OCI-LY1 (cell line): ENCODE measurements around the gene IQGAP2.

ENCODE experiments used
- H2AFZ ChIP-seq: fragments of 200-600 bp; sonication (generic), shearing (Covaris generic); 2 replicates; pipeline ENCODE4 v1.6.0; 2014; ENCODE audit warnings: antibody characterized with exemption, mild to moderate bottlenecking, low read length
- H3F3A ChIP-seq: fragments of 200-600 bp; sonication (generic), shearing (Covaris generic); 2 replicates; pipeline ENCODE4 v1.6.0; 2014; ENCODE audit warnings: mild to moderate bottlenecking, antibody characterized with exemption, low read length, moderate library complexity; ENCODE audit not compliant: insufficient read depth
- H3K27ac ChIP-seq: fragments of 200-600 bp; sonication (generic); 2 replicates; pipeline ENCODE4 v1.5.1; 2014; ENCODE audit warnings: low read length, mixed run types, mild to moderate bottlenecking, low read depth; ENCODE audit not compliant: poor library complexity, severe bottlenecking
- H3K27me3 ChIP-seq: fragments of 200-600 bp; sonication (generic); 2 replicates; pipeline ENCODE4 v1.6.0; 2014; ENCODE audit warnings: antibody characterized with exemption, mild to moderate bottlenecking, low read length, moderate library complexity; ENCODE audit not compliant: insufficient read depth
- H3K36me3 ChIP-seq: fragments of 200-600 bp; sonication (generic); 2 replicates; pipeline ENCODE4 v1.6.1; 2014; ENCODE audit warnings: mild to moderate bottlenecking, antibody characterized with exemption, low read length, moderate library complexity, mixed read lengths; ENCODE audit not compliant: insufficient read depth
- H3K4me1 ChIP-seq: fragments of 200-600 bp; sonication (generic); 2 replicates; pipeline ENCODE4 v1.5.1; 2014; ENCODE audit warnings: mild to moderate bottlenecking, low read length, moderate library complexity; ENCODE audit not compliant: insufficient read depth, severe bottlenecking
- H3K4me2 ChIP-seq: fragments of 200-600 bp; sonication (generic), shearing (Covaris generic); 2 replicates; pipeline ENCODE4 v1.6.1; 2014; ENCODE audit warnings: low read length
- H3K4me3 ChIP-seq: fragments of 200-600 bp; sonication (generic); 2 replicates; pipeline ENCODE4 v1.5.1; 2014; ENCODE audit warnings: low read length, low read depth, mild to moderate bottlenecking, mixed read lengths; ENCODE audit not compliant: poor library complexity, severe bottlenecking
- H3K79me2 ChIP-seq: fragments of 200-600 bp; shearing (Covaris generic); 2 replicates; pipeline ENCODE4 v1.6.1; 2016; ENCODE audit warnings: mixed run types, low read length, mixed read lengths; ENCODE audit not compliant: insufficient read depth
- H3K9ac ChIP-seq: fragments of 200-600 bp; sonication (generic), shearing (Covaris generic); 2 replicates; pipeline ENCODE4 v1.6.1; 2014; ENCODE audit warnings: mild to moderate bottlenecking, low read length, mixed read lengths
- H3K9me2 ChIP-seq: fragments of 200-600 bp; sonication (generic), shearing (Covaris generic); 2 replicates; pipeline ENCODE4 v1.6.1; 2014; ENCODE audit warnings: low read depth, mild to moderate bottlenecking, low read length, mixed read lengths
- H3K9me3 ChIP-seq: fragments of 200-600 bp; shearing (Covaris generic); 2 replicates; pipeline ENCODE4 v1.6.1; 2014; ENCODE audit warnings: low read length, mixed read lengths
- H4K20me1 ChIP-seq: fragments of 200-600 bp; sonication (generic), shearing (Covaris generic); 2 replicates; pipeline ENCODE4 v1.6.0; 2016; ENCODE audit warnings: mild to moderate bottlenecking, low read length; ENCODE audit not compliant: insufficient read depth
- EZH2 ChIP-seq: fragments of 200-600 bp; sonication (generic), shearing (Covaris generic); IDR thresholded peaks from 2 replicates; pipeline ENCODE4 v1.8.0; 2017; ENCODE audit warnings: borderline replicate concordance, mixed run types, mild to moderate bottlenecking, antibody characterized with exemption, low read length, moderate library complexity, mixed read lengths
- TF ChIP-seq, protein P1 (sequence below): fragments of 200-600 bp; sonication (generic), shearing (Covaris generic); IDR thresholded peaks from 2 replicates; pipeline ENCODE4 v1.5.1; 2017; ENCODE audit warnings: mild to moderate bottlenecking, antibody characterized with exemption, low read length, moderate library complexity, mixed read lengths

Gene IQGAP2

DNA sequence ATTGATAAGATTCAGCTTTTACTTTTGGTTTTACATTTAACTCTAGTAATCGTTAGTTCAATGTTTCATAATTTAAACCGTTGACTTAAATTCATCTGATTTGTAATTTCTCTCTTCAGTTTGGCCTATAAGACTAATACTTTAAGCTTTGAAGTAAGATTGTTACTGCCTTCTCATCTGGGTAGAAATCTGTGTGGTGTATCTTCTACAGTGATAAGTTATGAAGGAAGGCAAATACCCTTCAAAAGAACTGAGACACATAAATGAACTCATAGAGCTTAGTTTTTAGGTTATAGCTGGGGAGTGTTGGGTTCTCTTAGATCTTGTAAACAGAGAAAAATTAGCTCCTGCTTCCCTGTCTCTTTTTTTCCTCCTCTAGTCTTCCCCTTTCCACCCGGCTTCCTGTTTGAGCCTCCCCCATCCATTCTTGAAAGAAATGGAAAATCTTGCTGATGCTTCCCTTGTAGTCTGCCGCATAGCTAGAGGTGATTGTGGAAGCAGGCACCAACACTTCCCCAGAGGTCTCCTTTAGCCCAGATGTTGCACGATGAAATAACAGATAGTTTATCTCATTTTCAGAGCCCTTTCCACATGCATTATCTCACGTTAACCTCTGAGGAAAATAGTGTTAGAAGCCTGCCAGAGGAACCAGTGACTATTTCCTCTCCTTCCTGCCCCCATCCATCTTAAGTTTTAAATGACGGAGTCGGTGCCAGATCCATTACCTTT lies 222.2 kb downstream of the IQGAP2 start:
- TF ChIP-seq, protein P1, sequence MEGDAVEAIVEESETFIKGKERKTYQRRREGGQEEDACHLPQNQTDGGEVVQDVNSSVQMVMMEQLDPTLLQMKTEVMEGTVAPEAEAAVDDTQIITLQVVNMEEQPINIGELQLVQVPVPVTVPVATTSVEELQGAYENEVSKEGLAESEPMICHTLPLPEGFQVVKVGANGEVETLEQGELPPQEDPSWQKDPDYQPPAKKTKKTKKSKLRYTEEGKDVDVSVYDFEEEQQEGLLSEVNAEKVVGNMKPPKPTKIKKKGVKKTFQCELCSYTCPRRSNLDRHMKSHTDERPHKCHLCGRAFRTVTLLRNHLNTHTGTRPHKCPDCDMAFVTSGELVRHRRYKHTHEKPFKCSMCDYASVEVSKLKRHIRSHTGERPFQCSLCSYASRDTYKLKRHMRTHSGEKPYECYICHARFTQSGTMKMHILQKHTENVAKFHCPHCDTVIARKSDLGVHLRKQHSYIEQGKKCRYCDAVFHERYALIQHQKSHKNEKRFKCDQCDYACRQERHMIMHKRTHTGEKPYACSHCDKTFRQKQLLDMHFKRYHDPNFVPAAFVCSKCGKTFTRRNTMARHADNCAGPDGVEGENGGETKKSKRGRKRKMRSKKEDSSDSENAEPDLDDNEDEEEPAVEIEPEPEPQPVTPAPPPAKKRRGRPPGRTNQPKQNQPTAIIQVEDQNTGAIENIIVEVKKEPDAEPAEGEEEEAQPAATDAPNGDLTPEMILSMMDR: no peak
- no peak for TF ChIP-seq EZH2
- Histone ChIP-seq H3K79me2 (no peaks in the 10 kb centered on the region), H3K4me2 (no peak overlapping the region), H2AFZ (no peak overlapping the region), H3K36me3 (no peaks in the 10 kb centered on the region), H3K4me1 (peaks cover 10% of the 10 kb centered on the region), H3F3A (no peaks in the 10 kb centered on the region), H3K9ac (no peak overlapping the region), H3K9me3 (no peaks in the 10 kb centered on the region), H3K9me2 (no peaks in the 10 kb centered on the region), H3K4me3 (no peak overlapping the region), H3K27ac (no peak overlapping the region), H3K27me3 (no peaks in the 10 kb centered on the region), H4K20me1 (no peaks in the 10 kb centered on the region)

DNA sequence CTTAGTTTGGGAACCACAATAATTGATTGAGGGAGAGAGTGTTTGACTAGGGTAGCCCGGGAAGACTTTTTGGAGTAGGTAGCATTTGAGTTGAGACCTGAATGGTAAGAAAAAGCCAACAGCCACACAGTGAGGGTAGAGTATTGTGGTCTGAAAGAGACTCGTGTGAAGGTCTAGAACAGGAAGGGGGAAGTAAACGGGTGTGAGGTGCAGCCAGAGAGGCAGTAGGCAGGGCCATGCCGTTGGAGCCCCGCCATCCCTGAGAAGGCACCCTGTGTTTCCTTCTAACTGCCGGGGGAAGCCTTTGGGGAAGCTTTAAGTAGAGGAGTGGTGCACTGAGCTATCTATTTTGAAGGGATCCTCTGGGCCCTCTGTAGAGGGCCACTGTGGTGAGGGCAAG lies 223.7 kb downstream of the IQGAP2 start:
- Histone ChIP-seq H3K36me3 (no peaks in the 10 kb centered on the region), H3K79me2 (no peaks in the 10 kb centered on the region), H3F3A (no peaks in the 10 kb centered on the region), H3K4me1 (peaks cover 10% of the 10 kb centered on the region), H2AFZ (no peak overlapping the region), H3K4me2 (no peak overlapping the region), H4K20me1 (no peaks in the 10 kb centered on the region), H3K27me3 (no peaks in the 10 kb centered on the region), H3K9me2 (no peaks in the 10 kb centered on the region), H3K4me3 (no peak overlapping the region), H3K27ac (no peak overlapping the region), H3K9ac (no peak overlapping the region), H3K9me3 (no peaks in the 10 kb centered on the region)
- TF ChIP-seq EZH2: no peak
- TF ChIP-seq, protein P1: no peak

DNA sequence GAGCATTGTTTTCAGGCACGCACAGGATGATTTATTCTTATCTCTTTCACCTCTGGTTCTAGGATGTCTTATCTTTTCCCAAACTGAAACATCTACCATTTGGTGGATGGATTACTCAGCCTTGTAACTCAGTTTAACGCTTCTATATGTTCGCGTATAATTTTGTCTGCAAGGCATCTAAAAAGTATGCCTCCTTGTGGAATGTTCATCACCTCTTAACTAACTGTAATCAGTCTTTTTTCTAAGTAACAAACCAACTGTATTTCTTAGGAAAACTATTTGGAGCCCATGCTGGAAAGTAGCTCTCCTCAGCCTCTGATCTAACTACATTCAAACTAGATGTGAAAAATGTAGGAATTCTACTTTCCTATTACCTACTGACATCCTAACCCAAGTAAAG lies 231.6 kb downstream of the IQGAP2 start:
- H3K9ac ChIP-seq: no peak overlapping the region
- H3K27ac ChIP-seq: no peak overlapping the region
- no peak overlapping the region for H2AFZ ChIP-seq
- no peaks in the 10 kb centered on the region for H3F3A ChIP-seq
- TF ChIP-seq EZH2: no peak
- TF ChIP-seq, protein P1: no peak
- no peaks in the 10 kb centered on the region for H3K36me3 ChIP-seq
- H3K79me2 ChIP-seq: no peaks in the 10 kb centered on the region
- H3K4me3 ChIP-seq: no peak overlapping the region
- H3K4me2 ChIP-seq: no peak overlapping the region
- no peaks in the 10 kb centered on the region for H3K9me3 ChIP-seq
- no peaks in the 10 kb centered on the region for H3K27me3 ChIP-seq
- H4K20me1 ChIP-seq: no peaks in the 10 kb centered on the region
- H3K4me1 ChIP-seq: no peaks in the 10 kb centered on the region
- H3K9me2 ChIP-seq: no peaks in the 10 kb centered on the region
